ENCODE data around the gene TIPARP.

TIPARP gene

GRCh38 chr3:156745766-156746165, 71.4 kb downstream of the TIPARP start:
- Histone ChIP-seq H3K18ac (ENCODE audit: low read length) (no peak overlapping the region), H2AK5ac (ENCODE audit: low read length) (no peak overlapping the region), H3K23ac (ENCODE audit: low read length) (no peak overlapping the region), H3K4me3 (ENCODE audit: low read depth, low read length) (no peak overlapping the region), H3K27me3 (ENCODE audit: insufficient read depth, low read length) (no peaks in the 10 kb centered on the region), H4K8ac (ENCODE audit: low read depth, low read length) (no peak overlapping the region), H2BK5ac (ENCODE audit: low read depth, low read length, poor library complexity) (no peak overlapping the region), H4K91ac (ENCODE audit: low read depth, low read length) (no peak overlapping the region), H3K9me3 (ENCODE audit: insufficient read depth, low read depth, low read length) (no peaks in the 10 kb centered on the region), H3K4me1 (ENCODE audit: control insufficient read depth in 1 of 2, insufficient read depth in 2 of 2, low read length in 2 of 2) (peaks cover 5 to 6% of the 10 kb centered on the region in 2 experiments), H2BK12ac (ENCODE audit: low read length) (no peak overlapping the region), H3K79me1 (ENCODE audit: low read length) (no peaks in the 10 kb centered on the region), H3K4ac (ENCODE audit: low read depth, low read length) (no peak overlapping the region), H3K27ac (ENCODE audit: low read depth, low read length) (no peak overlapping the region), H4K12ac (ENCODE audit: low read depth, low read length) (no peak overlapping the region), H3K4me2 (ENCODE audit: low read length) (no peak overlapping the region), H3K9ac (ENCODE audit: low read length) (no peak overlapping the region), H2BK120ac (ENCODE audit: insufficient read depth, low read length, poor library complexity) (no peak overlapping the region), H3K36me3 (ENCODE audit: control insufficient read depth in 1 of 2, insufficient read depth in 2 of 2, low read length in 2 of 2) (no peaks in the 10 kb centered on the region), H3K79me2 (ENCODE audit: control insufficient read depth, insufficient read depth, low read length, poor library complexity) (no peaks in the 10 kb centered on the region), H3K14ac (ENCODE audit: low read length) (no peak overlapping the region), H2AFZ (ENCODE audit: insufficient read depth, low read length, poor library complexity) (no peak overlapping the region)
- DNase-seq: no peak
- no CpG with 5 or more reads among the region's 1 CpG for WGBS (ENCODE audit: extremely low coverage, insufficient coverage, insufficient read length)

GRCh38 chr3:156747046-156747445, 72.7 kb downstream of the TIPARP start:
- no peak overlapping the region for H3K27ac ChIP-seq (ENCODE audit: low read depth, low read length)
- H3K36me3 ChIP-seq (ENCODE audit: control insufficient read depth in 1 of 2, insufficient read depth in 2 of 2, low read length in 2 of 2): no peaks in the 10 kb centered on the region
- no peak overlapping the region for H3K9ac ChIP-seq (ENCODE audit: low read length)
- H3K27me3 ChIP-seq (ENCODE audit: insufficient read depth, low read length): no peaks in the 10 kb centered on the region
- H3K4me2 ChIP-seq (ENCODE audit: low read length): no peak overlapping the region
- no peak overlapping the region for H2AK5ac ChIP-seq (ENCODE audit: low read length)
- no peak overlapping the region for H3K4me3 ChIP-seq (ENCODE audit: low read depth, low read length)
- H3K18ac ChIP-seq (ENCODE audit: low read length): no peak overlapping the region
- no peak overlapping the region for H3K14ac ChIP-seq (ENCODE audit: low read length)
- H3K4me1 ChIP-seq (ENCODE audit: control insufficient read depth in 1 of 2, insufficient read depth in 2 of 2, low read length in 2 of 2): peaks cover 8% of the 10 kb centered on the region in 2 experiments
- H4K12ac ChIP-seq (ENCODE audit: low read depth, low read length): no peak overlapping the region
- no CpG with 5 or more reads among the region's 1 CpG for WGBS (ENCODE audit: extremely low coverage, insufficient coverage, insufficient read length)
- H3K23ac ChIP-seq (ENCODE audit: low read length): no peak overlapping the region
- H3K4ac ChIP-seq (ENCODE audit: low read depth, low read length): no peak overlapping the region
- H2BK12ac ChIP-seq (ENCODE audit: low read length): no peak overlapping the region
- H3K9me3 ChIP-seq (ENCODE audit: insufficient read depth, low read depth, low read length): no peaks in the 10 kb centered on the region
- H4K8ac ChIP-seq (ENCODE audit: low read depth, low read length): no peak overlapping the region
- no peak for DNase-seq
- no peaks in the 10 kb centered on the region for H3K79me2 ChIP-seq (ENCODE audit: control insufficient read depth, insufficient read depth, low read length, poor library complexity)
- H4K91ac ChIP-seq (ENCODE audit: low read depth, low read length): no peak overlapping the region
- no peak overlapping the region for H2BK5ac ChIP-seq (ENCODE audit: low read depth, low read length, poor library complexity)
- H2AFZ ChIP-seq (ENCODE audit: insufficient read depth, low read length, poor library complexity): no peak overlapping the region
- H2BK120ac ChIP-seq (ENCODE audit: insufficient read depth, low read length, poor library complexity): no peak overlapping the region
- no peaks in the 10 kb centered on the region for H3K79me1 ChIP-seq (ENCODE audit: low read length)

- H3K23ac ChIP-seq (ENCODE audit: low read length): no peak overlapping the region
- no peak overlapping the region for H4K12ac ChIP-seq (ENCODE audit: low read depth, low read length)
- H2BK120ac ChIP-seq (ENCODE audit: insufficient read depth, low read length, poor library complexity): no peak overlapping the region
- no peak overlapping the region for H3K4me3 ChIP-seq (ENCODE audit: low read depth, low read length)
- H4K8ac ChIP-seq (ENCODE audit: low read depth, low read length): no peak overlapping the region
- no peaks in the 10 kb centered on the region for H3K79me1 ChIP-seq (ENCODE audit: low read length)
- no peak overlapping the region for H2BK12ac ChIP-seq (ENCODE audit: low read length)
- no peak overlapping the region for H2BK5ac ChIP-seq (ENCODE audit: low read depth, low read length, poor library complexity)
- no peaks in the 10 kb centered on the region for H3K36me3 ChIP-seq (ENCODE audit: control insufficient read depth in 1 of 2, insufficient read depth in 2 of 2, low read length in 2 of 2)
- peaks cover 8 to 9% of the 10 kb centered on the region in 2 experiments for H3K4me1 ChIP-seq (ENCODE audit: control insufficient read depth in 1 of 2, insufficient read depth in 2 of 2, low read length in 2 of 2)
- H3K4me2 ChIP-seq (ENCODE audit: low read length): no peak overlapping the region
- H3K4ac ChIP-seq (ENCODE audit: low read depth, low read length): no peak overlapping the region
- H3K9ac ChIP-seq (ENCODE audit: low read length): no peak overlapping the region
- H3K14ac ChIP-seq (ENCODE audit: low read length): no peak overlapping the region
- H2AK5ac ChIP-seq (ENCODE audit: low read length): no peak overlapping the region
- H3K79me2 ChIP-seq (ENCODE audit: control insufficient read depth, insufficient read depth, low read length, poor library complexity): no peaks in the 10 kb centered on the region
- no CpG with 5 or more reads among the region's 5 CpGs for WGBS (ENCODE audit: extremely low coverage, insufficient coverage, insufficient read length)
- H3K18ac ChIP-seq (ENCODE audit: low read length): no peak overlapping the region
- no peak for DNase-seq
- no peak overlapping the region for H3K27ac ChIP-seq (ENCODE audit: low read depth, low read length)
- no peaks in the 10 kb centered on the region for H3K9me3 ChIP-seq (ENCODE audit: insufficient read depth, low read depth, low read length)
- H4K91ac ChIP-seq (ENCODE audit: low read depth, low read length): no peak overlapping the region
- H3K27me3 ChIP-seq (ENCODE audit: insufficient read depth, low read length): no peaks in the 10 kb centered on the region
- H2AFZ ChIP-seq (ENCODE audit: insufficient read depth, low read length, poor library complexity): no peak overlapping the region
These were observed 74.9 kb downstream of the TIPARP start for GRCh38 chr3:156749244-156749643.

- no CpG with 5 or more reads among the region's 3 CpGs for WGBS (ENCODE audit: extremely low coverage, insufficient coverage, insufficient read length)
- H3K27me3 ChIP-seq (ENCODE audit: insufficient read depth, low read length): no peaks in the 10 kb centered on the region
These were observed 75.9 kb downstream of the TIPARP start for GRCh38 chr3:156750191-156750873.

More at GRCh38 chr3:156750191-156750873, 75.9 kb downstream of the TIPARP start:
- Histone ChIP-seq H4K12ac (ENCODE audit: low read depth, low read length) (no peak overlapping the region), H2BK5ac (ENCODE audit: low read depth, low read length, poor library complexity) (no peak overlapping the region), H3K79me2 (ENCODE audit: control insufficient read depth, insufficient read depth, low read length, poor library complexity) (no peaks in the 10 kb centered on the region), H2BK120ac (ENCODE audit: insufficient read depth, low read length, poor library complexity) (no peak overlapping the region), H4K91ac (ENCODE audit: low read depth, low read length) (no peak overlapping the region), H3K4me3 (ENCODE audit: low read depth, low read length) (no peak overlapping the region), H2BK12ac (ENCODE audit: low read length) (no peak overlapping the region), H3K4me1 (ENCODE audit: control insufficient read depth in 1 of 2, insufficient read depth in 2 of 2, low read length in 2 of 2) (peaks cover 8 to 9% of the 10 kb centered on the region in 2 experiments), H3K4ac (ENCODE audit: low read depth, low read length) (no peak overlapping the region), H3K18ac (ENCODE audit: low read length) (no peak overlapping the region), H2AFZ (ENCODE audit: insufficient read depth, low read length, poor library complexity) (peak overlapping the region; percentile 0), H3K23ac (ENCODE audit: low read length) (no peak overlapping the region), H4K8ac (ENCODE audit: low read depth, low read length) (peak overlapping the region; percentile 13), H3K4me2 (ENCODE audit: low read length) (no peak overlapping the region), H3K9ac (ENCODE audit: low read length) (no peak overlapping the region), H3K36me3 (ENCODE audit: control insufficient read depth in 1 of 2, insufficient read depth in 2 of 2, low read length in 2 of 2) (no peaks in the 10 kb centered on the region), H2AK5ac (ENCODE audit: low read length) (no peak overlapping the region), H3K9me3 (ENCODE audit: insufficient read depth, low read depth, low read length) (no peaks in the 10 kb centered on the region), H3K79me1 (ENCODE audit: low read length) (no peaks in the 10 kb centered on the region), H3K27ac (ENCODE audit: low read depth, low read length) (no peak overlapping the region), H3K14ac (ENCODE audit: low read length) (no peak overlapping the region)
- no peak for DNase-seq
